Adrenal gland (tissue), 5 donors: ENCODE results near the gene TPM1.

Experiments used
- CTCF ChIP-seq, 6 experiments: fragments of 450-650 bp in 4 of 6; fragments of 200-600 bp in 2 of 6; sonication (generic) in 1 of 6; IDR thresholded peaks; 1 replicate in 5 of 6; 2 replicates in 1 of 6; pipeline versions ENCODE4 v1.5.1 to v1.8.0; 2016 to 2021; ENCODE audit warnings: antibody characterized with exemption in 6 of 6, mild to moderate bottlenecking in 2 of 6, moderate library complexity in 1 of 6
- POLR2A ChIP-seq, 2 donors: fragments of 450-650 bp; IDR thresholded peaks; one replicate each; pipeline ENCODE4 v1.6.1; 2017; ENCODE audit warnings: antibody characterized with exemption in 2 of 2, mild to moderate bottlenecking in 2 of 2, moderate library complexity in 1 of 2
- donor health status: DM: no; HTN: no; CAD: no.

DNA sequence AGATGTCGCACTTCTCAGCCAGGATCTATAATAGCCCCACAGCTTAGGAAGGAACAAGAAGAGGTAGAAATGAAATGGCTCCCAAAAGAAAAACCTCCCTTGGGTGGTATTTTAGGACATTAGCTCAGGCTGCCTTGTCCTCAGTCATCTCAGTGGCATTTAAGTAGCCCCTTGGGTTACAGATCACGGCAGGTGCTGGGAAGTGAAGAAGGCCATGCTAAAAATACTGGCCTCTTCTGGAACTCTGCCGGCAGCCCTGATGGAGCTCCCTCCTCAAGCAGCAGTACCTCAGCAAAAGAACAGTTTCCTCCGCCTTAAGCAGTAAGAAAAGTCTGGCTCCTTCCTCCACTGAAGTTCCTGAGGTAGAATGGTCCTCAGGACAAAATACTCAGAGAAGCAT, 7.3 kb upstream of the TPM1 start:
- TF ChIP-seq CTCF (IDR thresholded peaks at IDR 0.05) (no peak), POLR2A (IDR thresholded peaks at IDR 0.05) (no peak)
